Activated naive CD4-positive, alpha-beta T cell treated with Interleukin-2 at 50 U/mL for 16 hours (primary cell): Measurements from ENCODE around the gene SGK1.

Experiments
- DNase-seq: peaks from one replicate; pipeline ENCODE4 v3.0.0-alpha.2; 2020

The SGK1 gene

DNA sequence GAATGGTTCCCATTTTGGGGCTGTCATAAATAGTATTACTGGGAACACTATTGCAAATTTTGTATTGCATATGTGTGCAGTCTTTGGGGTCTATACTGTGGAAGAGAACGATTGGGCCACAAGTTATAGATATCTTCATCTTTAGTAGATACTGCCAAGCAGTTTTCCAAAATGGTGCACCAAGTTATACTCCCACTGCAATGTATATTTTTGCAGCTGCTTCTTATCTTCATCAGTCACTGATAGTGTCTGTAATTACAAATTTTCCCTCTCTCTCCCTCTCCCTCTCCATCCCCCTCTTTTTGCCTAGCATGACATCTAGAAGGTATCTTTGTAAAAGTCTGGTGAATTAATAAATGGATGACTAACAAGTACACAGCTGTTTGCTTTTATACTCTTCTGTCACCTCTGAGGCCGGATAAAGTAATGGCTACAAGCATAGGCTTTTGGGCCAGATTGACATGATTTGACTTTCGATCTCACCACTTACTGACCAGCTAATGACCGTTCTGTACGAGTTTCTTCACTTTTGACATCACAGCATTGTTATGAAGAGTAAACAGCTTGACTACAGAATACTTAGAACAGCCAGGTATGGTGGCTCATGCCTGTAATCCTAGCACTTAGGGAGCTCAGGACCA lies 152.2 kb downstream of the SGK1 start:
- no peak for DNase-seq

- DNase-seq: no peak
Observed at GRCh38 chr6:134164300-134164699, 153.6 kb downstream of the SGK1 start.

DNA sequence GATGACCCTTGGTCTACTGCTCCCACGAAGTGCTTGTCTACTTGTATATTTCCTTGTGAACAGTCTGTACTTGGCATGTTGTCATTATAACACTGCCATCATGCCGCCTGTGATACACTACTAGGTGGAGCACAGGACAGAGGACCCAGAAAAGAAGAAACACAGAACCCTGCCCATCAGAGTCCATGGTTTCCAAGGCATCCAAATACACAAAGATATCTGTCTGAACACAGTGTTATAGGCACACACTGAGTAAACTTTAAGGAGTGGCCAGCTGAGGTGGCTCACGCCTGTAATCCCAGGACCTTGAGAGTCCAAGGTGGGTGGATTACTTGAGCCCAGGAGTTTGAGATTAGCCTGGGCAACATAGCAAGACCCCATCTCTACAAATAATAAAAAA lies 155.0 kb downstream of the SGK1 start:
- DNase-seq: no peak

DNA sequence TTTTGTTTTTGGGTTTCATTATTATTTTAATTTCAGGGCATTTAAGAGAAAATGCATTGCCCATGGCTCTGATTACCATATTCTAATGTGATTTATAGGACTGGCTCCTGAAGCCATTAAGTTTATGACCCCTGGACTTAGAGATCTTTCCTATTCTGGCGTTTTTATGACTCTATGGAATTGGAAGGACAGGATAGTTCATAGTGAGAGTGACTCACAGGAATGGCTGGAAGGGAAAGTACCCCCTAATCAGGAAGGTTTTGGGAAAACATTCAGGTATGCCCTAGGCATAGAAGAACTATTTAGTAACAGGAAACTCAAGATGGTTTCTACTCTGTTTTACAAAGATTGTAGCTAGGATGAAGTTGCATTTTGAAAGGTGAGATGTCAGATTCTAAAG lies 156.9 kb downstream of the SGK1 start:
- no peak for DNase-seq

GRCh38 chr6:134152767-134153485 lies 165.0 kb downstream of the SGK1 start:
- DNase-seq: no peak

DNA sequence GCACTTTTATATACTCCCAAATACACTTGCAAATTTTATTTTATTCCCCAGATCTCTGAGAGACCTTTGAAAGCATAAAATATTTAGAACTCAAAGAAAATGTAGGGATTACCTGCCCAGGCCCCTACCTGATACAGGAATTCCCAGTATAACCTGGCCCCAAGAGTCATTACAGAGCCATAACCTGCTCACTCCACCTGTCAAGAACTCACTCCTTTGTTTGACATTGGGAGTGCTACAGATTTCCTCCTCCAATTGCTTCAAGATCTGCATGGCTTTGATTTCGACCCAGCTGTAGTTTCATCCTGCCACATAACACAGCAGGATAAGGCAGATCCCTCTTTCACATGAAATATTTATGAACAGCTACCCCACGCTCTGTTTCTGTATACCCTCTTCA lies 169.3 kb downstream of the SGK1 start:
- no peak for DNase-seq

GRCh38 chr6:134147034-134147533 lies 170.8 kb downstream of the SGK1 start:
- DNase-seq: no peak

- DNase-seq: no peak
Observed at GRCh38 chr6:134146268-134147033, 171.5 kb downstream of the SGK1 start.

DNA sequence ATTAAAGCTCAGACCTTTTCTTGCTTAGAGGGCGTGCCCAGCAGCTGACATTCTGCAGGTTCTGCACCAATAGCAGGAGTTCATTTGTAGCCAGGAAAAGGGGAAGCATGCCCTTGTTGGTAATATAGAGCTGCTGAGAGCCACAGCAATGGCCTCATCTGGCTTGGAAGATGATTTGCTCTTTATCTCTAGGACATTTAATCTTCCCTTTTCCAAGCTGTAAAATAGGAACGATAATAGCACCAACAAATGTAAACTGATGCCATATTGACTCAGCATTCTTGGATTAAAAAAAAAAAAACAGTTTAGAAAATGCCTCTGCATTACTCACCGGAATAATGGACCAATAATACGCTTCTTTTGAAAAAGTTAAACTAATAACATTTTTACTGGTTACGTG lies 172.1 kb downstream of the SGK1 start:
- no peak for DNase-seq

GRCh38 chr6:134138226-134138975 lies 179.5 kb downstream of the SGK1 start:
- no peak for DNase-seq

DNA sequence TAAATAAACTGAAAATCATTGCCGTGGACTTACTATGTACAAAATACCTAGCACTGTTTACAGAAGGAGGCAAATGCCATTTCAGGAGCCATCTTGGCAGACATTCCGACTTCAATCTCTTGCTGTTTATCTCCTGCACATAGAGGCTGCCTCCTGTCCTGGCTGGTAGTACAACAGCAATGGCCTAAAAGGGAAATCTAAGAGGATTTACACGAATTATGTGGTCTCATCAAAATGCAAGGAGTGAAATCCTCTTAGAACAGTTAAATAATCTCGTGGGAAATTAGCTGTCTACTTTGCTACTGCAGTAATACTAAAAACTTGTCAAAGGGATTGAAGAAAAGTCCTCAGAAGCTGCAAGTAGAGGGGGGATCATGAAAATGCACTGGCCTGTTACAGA lies 183.3 kb downstream of the SGK1 start:
- DNase-seq: no peak

DNA sequence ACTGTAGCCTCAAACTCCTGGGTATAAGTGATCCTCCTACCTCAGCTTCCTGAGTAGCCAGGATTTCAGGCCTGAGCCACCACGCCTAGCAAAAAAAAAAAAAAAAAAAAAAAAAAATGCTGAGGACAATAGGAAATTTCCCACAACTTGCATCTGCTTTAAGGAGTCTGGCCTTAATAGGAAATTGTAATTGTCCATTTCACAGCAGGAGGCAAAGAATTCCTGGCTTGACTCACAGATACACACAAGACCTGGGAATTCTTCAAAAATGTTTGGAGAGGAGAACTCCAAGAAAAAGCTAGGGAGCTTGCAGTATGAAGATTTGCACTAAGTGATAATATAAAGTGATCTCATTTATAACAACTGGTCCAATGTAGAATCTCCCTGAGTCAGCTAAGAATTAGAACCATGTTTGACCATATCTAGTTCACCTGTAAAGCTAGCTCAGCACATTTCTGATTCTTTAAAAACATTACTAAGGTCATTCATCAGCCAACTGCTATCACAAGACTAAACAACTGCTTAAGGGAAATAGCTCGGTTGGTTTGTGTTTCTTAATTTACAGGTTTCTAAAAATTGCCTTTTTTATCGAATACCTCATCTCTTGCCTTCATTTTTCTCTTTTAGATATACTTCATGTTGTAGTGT lies 185.3 kb downstream of the SGK1 start:
- no peak for DNase-seq

DNA sequence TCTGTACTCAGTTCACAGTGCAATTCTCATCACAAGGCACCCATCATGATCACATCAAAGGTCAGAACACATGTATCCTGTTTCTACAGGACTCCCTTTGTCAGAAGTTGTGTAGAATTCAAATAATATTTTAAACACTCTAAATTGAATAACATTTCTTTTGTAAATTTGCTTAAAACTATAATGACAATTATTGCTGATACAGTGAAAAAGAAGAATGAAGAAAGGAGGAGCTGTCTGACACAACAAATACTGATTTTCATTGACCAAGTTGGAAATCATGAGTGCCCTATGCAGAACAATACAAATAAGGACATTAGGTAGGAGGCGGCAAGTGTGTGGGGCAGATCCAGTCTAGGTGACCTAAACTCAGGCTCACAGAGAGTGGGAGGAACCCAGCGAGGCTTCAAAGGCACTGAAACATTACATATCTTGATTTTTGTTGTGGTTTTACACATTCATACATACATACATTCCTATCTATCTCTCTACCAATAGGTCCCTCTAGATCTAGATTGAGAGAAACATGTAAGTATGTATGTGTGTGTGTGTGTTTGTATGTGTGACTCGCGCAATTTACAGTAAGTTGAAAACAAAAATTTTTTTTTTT lies 186.3 kb downstream of the SGK1 start:
- no peak for DNase-seq

GRCh38 chr6:134128146-134128545 lies 189.8 kb downstream of the SGK1 start:
- DNase-seq: no peak

DNA sequence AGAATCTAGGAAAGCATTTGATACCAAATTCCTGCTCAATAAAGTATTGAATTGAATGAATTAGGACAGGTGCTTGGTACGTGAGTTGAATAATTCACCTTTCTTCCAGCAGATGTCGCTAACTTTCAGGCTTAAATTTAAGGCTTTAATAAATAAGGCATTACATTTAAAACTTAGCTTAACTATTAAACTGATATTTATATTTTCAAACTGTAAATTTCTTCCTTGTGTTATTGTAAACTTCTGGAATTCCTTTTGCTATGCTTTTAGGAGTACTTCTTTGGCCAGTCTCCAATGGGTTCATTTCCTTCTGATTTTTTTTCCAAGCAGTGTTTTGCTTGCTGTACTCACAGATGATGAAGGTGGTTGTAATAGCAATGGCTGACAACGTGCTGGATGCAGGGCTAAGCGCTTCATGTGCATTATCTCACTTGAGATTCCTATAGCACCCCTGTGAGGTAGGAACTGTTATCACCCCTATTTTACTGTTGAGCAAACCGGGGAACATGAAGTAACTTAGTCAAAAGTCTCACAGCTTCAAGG lies 194.2 kb downstream of the SGK1 start:
- DNase-seq: peak; percentile 9

DNA sequence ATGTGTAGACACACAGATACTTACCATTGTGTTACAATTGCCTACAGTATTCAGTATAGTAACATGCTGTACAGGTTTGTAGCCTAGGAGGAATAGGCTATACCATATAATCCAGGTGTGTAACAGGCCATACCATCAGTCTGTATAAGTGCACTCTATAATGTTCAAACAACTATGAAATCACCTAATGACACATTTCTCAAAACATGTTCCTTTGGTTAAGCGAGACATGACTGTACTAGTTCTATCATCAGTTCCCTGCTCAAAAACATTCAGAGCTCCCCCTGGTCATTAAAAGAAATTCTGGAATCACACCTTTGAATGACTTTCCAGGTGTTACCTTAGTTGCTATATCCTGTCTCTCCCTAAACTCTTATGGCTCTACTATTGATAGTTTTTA lies 195.1 kb downstream of the SGK1 start:
- DNase-seq: no peak

- no peak for DNase-seq
Observed at GRCh38 chr6:134119486-134119885, 198.4 kb downstream of the SGK1 start.
